Activated T-cell treated with anti-CD3 and anti-CD28 coated beads, Interleukin-2, amount 50 U/mL, for 24 hours (primary cell): ENCODE data around the gene SLC66A2.
"Not testable (repeated sequence)": the region's sequence is repeated elsewhere in the genome, so short reads cannot be mapped to it uniquely, and the experiment has no call there.

Source experiments
- DNase-seq: peaks from one replicate; pipeline ENCODE4 v3.0.0-alpha.2; 2020
- H3K27ac Mint-ChIP-seq: 2 replicates; pipeline ENCODE4 v1.8.0; 2020; ENCODE audit warnings: mild to moderate bottlenecking, mixed read lengths
- H3K27me3 Mint-ChIP-seq: 2 replicates; pipeline ENCODE4 v1.8.0; 2020; ENCODE audit warnings: mixed read lengths
- H3K36me3 Mint-ChIP-seq: 2 replicates; pipeline ENCODE4 v1.8.0; 2020; ENCODE audit warnings: low read depth, mixed read lengths
- H3K4me1 Mint-ChIP-seq: 2 replicates; pipeline ENCODE4 v1.8.0; 2020; ENCODE audit warnings: low read depth, mixed read lengths
- H3K4me3 Mint-ChIP-seq: 2 replicates; pipeline ENCODE4 v1.8.0; 2020; ENCODE audit warnings: mild to moderate bottlenecking, moderate library complexity, mixed read lengths
- H3K9me3 Mint-ChIP-seq: 2 replicates; pipeline ENCODE4 v1.8.0; 2020; ENCODE audit warnings: mixed read lengths

Gene SLC66A2

DNA sequence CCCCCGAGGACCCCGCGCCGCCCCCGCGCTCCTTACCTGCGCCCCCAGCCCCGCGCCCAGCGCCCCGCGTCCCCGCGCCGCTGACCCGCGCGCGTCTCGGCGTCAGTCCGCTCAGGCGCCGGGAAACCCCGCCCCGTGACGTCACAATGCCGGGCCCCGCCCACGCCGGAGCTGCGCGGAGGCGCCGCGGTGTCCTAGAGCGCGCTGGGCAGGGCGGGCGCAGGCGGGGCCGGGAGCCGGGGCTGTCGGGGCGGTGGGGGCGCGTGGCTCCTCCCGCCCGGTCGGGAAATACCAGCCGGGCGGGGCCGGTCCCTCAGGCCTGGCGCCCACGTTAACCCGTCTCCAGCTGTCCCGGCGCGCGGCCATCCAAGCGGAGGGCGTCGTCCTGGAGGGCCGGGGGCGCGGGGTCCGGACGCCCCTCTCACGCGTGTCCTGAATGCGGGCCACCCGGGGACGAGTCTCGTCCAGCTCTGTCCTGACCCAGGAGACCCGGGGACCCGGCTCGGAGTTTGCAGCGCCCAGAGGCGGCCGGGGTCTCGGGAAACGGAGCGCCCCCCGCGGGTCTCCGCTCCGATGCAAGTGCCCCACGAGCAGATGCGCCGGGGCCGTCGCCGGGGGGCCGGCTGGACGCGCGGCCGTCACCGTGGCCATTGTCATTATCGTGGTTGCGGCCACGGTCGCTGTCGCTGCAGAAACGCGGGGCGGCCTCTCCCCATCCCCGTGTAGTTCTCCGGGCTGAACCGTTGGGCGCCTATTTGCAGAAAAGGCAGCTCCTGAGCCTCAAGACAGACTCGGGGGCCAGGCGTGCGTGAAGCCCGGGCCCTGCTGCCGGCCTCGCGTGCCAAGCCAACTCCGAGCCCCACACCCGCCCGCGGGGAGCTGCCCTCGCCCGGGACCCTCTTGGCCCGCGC, at the start of gene SLC66A2:
SLC66A2 (minus strand) TSS at position 109 of the 911 bp plus-strand sequence. CDS start 727 bp downstream, outside the sequence.
- Mint-ChIP-seq H3K9me3 (no peaks in the 10 kb centered on the region), H3K4me3 (peak within 1 kb of the TSS; percentile 83), H3K36me3 (peaks cover 24% of the 10 kb centered on the region), H3K27me3 (no peaks in the 10 kb centered on the region), H3K4me1 (peaks cover 38% of the 10 kb centered on the region), H3K27ac (peak within 1 kb of the TSS; percentile 60)
- DNase-seq: peak; percentile 98

DNA sequence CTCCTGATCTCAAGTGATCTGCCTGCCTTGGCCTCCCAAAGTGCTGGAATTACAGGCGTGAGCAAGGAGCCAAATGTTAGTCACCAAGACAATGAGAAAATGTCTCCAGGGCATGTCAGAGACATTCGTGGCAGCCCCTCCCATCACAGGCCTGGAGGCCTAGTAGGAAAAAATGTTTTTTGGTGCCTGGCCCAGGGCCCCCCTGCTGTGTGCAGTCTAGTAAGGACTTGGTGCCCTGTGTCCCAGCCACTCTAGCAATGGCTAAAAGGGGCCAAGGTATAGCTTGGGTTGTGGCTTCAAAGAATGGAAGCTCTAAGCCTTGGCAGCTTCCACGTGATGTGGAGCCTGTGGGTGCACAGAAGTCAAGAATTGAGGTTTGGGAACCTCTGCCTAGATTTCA, 49.4 kb upstream of the SLC66A2 start:
- Mint-ChIP-seq H3K36me3 (peaks cover 14% of the 10 kb centered on the region), H3K27ac (no peak overlapping the region), H3K4me3 (no peak overlapping the region), H3K9me3 (peaks cover 17% of the 10 kb centered on the region), H3K4me1 (peaks cover 3% of the 10 kb centered on the region), H3K27me3 (no peaks in the 10 kb centered on the region)
- no peak for DNase-seq

GRCh38 chr18:79999701-80000100, 48.2 kb upstream of the SLC66A2 start:
- H3K27me3 Mint-ChIP-seq, H3K4me1 Mint-ChIP-seq, DNase-seq, H3K27ac Mint-ChIP-seq, H3K4me3 Mint-ChIP-seq: not testable (repeated sequence)
- Mint-ChIP-seq H3K36me3 (peaks cover 14% of the 10 kb centered on the region), H3K9me3 (peaks cover 17% of the 10 kb centered on the region)

DNA sequence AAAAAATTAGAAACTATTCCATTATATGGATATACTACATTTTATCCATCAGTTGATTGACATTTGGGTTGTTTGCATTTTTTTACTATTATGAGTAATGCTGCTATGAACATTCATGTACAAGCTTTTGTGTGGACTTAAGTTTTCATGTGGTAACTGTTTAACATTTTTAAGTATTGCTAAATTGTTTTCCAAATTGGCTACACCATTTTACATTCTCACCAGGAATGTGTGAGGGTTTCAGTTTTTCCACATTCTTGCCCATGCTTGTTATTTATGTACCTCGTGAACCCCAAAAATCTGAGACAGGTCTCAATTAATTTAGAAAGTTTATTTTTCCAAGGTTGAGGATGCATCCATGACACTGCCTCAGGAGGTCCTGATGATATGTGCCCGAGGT, 40.0 kb upstream of the SLC66A2 start:
- Mint-ChIP-seq H3K9me3 (no peaks in the 10 kb centered on the region), H3K27me3 (no peaks in the 10 kb centered on the region), H3K27ac (no peak overlapping the region), H3K4me1 (peaks cover 13% of the 10 kb centered on the region), H3K4me3 (no peak overlapping the region), H3K36me3 (peaks cover 18% of the 10 kb centered on the region)
- no peak for DNase-seq

GRCh38 chr18:79989195-79989497, 37.7 kb upstream of the SLC66A2 start:
- no peak for DNase-seq
- peak overlapping the region; percentile 94 for H3K4me3 Mint-ChIP-seq
- H3K9me3 Mint-ChIP-seq: no peaks in the 10 kb centered on the region
- H3K27me3 Mint-ChIP-seq: no peaks in the 10 kb centered on the region
- H3K4me1 Mint-ChIP-seq: peaks cover 34% of the 10 kb centered on the region
- H3K27ac Mint-ChIP-seq: peak overlapping the region; percentile 95
- H3K36me3 Mint-ChIP-seq: peaks cover 40% of the 10 kb centered on the region

- H3K4me1 Mint-ChIP-seq: peaks cover 39% of the 10 kb centered on the region
- peak within 1 kb of the TSS; percentile 94 for H3K4me3 Mint-ChIP-seq
These were observed 37.2 kb upstream of the SLC66A2 start, which contains the start of gene TXNL4A for GRCh38 chr18:79988451-79989194. TXNL4A (minus strand) TSS chr18:79988563; CDS start chr18:79988392, 171 bp downstream.

DNA sequence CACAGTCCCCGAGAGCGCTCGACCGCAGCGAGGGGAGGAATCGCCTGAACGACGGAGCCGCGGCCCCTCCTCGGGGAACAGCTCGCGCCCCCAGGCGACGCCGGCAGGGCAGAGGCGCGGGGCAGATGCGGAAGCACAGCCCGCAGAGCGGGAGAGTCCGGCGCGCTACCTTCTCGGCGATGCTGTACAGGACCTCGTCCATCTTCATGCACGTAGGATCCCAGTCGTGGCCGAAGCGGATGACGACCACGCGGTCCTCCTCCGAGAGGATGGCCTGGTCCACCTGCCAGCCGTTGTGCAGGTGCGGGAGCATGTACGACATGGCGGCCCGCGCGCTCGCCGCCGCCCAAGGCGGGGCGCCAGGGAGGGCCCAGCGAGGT, 36.6 kb upstream of the SLC66A2 start:
- Mint-ChIP-seq H3K9me3 (no peaks in the 10 kb centered on the region), H3K4me3 (peak overlapping the region; percentile 94), H3K36me3 (peaks cover 51% of the 10 kb centered on the region), H3K27ac (peak overlapping the region; percentile 95), H3K27me3 (no peaks in the 10 kb centered on the region), H3K4me1 (peaks cover 45% of the 10 kb centered on the region)
- no peak for DNase-seq

More at GRCh38 chr18:79988451-79989194, 37.2 kb upstream of the SLC66A2 start, which contains the start of gene TXNL4A:
- Mint-ChIP-seq H3K36me3 (peaks cover 45% of the 10 kb centered on the region), H3K27ac (peak within 1 kb of the TSS; percentile 95), H3K9me3 (no peaks in the 10 kb centered on the region), H3K27me3 (no peaks in the 10 kb centered on the region)
- peak; percentile 91 for DNase-seq

- Mint-ChIP-seq H3K9me3 (no peaks in the 10 kb centered on the region), H3K27me3 (no peaks in the 10 kb centered on the region), H3K4me3 (peak overlapping the region; percentile 94), H3K4me1 (peaks cover 50% of the 10 kb centered on the region), H3K36me3 (peaks cover 55% of the 10 kb centered on the region), H3K27ac (peak overlapping the region; percentile 95)
- no peak for DNase-seq
These were observed 36.1 kb upstream of the SLC66A2 start for GRCh38 chr18:79987566-79987965.

GRCh38 chr18:79986726-79987125, 35.3 kb upstream of the SLC66A2 start:
- no peak for DNase-seq
- peak overlapping the region; percentile 94 for H3K4me3 Mint-ChIP-seq
- peaks cover 63% of the 10 kb centered on the region for H3K36me3 Mint-ChIP-seq
- H3K9me3 Mint-ChIP-seq: no peaks in the 10 kb centered on the region
- no peaks in the 10 kb centered on the region for H3K27me3 Mint-ChIP-seq
- H3K27ac Mint-ChIP-seq: peak overlapping the region; percentile 95
- H3K4me1 Mint-ChIP-seq: peaks cover 58% of the 10 kb centered on the region

GRCh38 chr18:79985172-79985571, 33.7 kb upstream of the SLC66A2 start:
- Mint-ChIP-seq H3K4me3 (peak overlapping the region; percentile 58), H3K36me3 (peaks cover 72% of the 10 kb centered on the region), H3K27me3 (no peaks in the 10 kb centered on the region), H3K27ac (peak overlapping the region; percentile 42), H3K4me1 (peaks cover 69% of the 10 kb centered on the region), H3K9me3 (no peaks in the 10 kb centered on the region)
- no peak for DNase-seq

- Mint-ChIP-seq H3K4me3 (peak overlapping the region; percentile 58), H3K4me1 (peaks cover 78% of the 10 kb centered on the region), H3K27me3 (no peaks in the 10 kb centered on the region), H3K27ac (peak overlapping the region; percentile 72), H3K9me3 (no peaks in the 10 kb centered on the region), H3K36me3 (peaks cover 83% of the 10 kb centered on the region)
- no peak for DNase-seq
These were observed 32.3 kb upstream of the SLC66A2 start for GRCh38 chr18:79983793-79984192.

DNA sequence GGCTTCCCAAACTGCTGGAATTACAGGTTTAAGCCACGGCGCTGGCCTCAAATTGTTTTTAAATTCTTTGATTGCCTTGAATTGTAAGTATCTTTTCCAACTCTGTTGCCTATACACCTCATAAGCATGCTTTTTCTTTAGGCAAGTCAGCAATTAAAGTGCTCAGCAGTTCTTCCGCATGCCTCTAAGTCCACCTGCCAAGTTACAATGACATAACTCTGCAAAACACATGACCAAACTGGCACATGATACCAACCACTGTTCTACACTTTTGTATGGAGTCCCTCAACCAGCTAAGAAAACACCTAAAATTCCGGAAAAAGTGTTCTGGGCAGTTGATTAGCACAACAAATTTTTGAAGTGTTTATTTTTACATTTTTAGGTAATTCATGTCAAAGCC, 31.8 kb upstream of the SLC66A2 start:
- Mint-ChIP-seq H3K4me3 (no peak overlapping the region), H3K27me3 (no peaks in the 10 kb centered on the region), H3K9me3 (no peaks in the 10 kb centered on the region), H3K4me1 (peaks cover 78% of the 10 kb centered on the region), H3K27ac (peak overlapping the region; percentile 72), H3K36me3 (peaks cover 82% of the 10 kb centered on the region)
- no peak for DNase-seq

DNA sequence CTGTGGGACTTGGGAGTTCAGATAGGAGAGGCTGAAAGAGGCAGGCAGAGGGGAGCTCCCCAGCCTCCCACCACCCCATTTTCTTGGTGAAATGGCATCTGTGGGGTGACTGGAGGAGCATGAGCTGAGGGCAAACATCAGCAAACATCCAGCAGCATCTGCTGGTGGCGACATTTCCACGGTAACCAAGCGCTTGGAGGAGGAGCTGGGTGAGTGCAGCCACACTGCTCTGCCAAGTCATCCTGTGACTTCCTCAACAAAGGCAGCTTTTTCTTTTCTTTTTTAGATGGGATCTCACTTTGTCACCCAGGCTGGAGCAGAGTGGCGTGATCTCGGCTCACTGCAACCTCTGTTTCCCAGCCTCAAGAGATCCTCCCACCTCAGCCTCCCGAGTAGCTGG, 31.3 kb upstream of the SLC66A2 start:
- Mint-ChIP-seq H3K36me3 (peaks cover 85% of the 10 kb centered on the region), H3K4me1 (peaks cover 83% of the 10 kb centered on the region), H3K4me3 (no peak overlapping the region), H3K27me3 (no peaks in the 10 kb centered on the region), H3K27ac (peak overlapping the region; percentile 72), H3K9me3 (no peaks in the 10 kb centered on the region)
- DNase-seq: no peak

DNA sequence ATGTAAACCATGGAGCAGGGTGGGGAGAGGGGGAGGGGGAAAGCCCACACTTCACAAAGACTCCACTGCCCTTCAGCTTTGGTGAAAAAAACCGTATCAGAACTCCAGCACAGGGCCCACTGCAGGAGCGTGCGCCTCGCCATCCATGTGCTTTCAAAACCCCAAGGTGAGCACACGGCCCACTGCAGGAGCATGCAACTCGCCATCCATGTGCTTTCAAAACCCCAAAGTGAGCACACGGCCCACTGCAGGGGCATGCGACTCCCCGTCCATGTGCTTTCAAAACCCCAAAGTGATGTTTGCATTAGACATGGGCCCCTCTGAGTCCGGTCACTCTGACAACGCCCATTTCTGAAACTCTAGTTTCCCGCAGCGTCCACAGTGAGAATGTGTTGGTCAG, 29.1 kb upstream of the SLC66A2 start:
- no peak for DNase-seq
- Mint-ChIP-seq H3K9me3 (no peaks in the 10 kb centered on the region), H3K36me3 (peaks cover 85% of the 10 kb centered on the region), H3K4me1 (peaks cover 71% of the 10 kb centered on the region), H3K4me3 (no peak overlapping the region), H3K27ac (no peak overlapping the region), H3K27me3 (no peaks in the 10 kb centered on the region)

GRCh38 chr18:79979843-79980242, 28.4 kb upstream of the SLC66A2 start:
- no peaks in the 10 kb centered on the region for H3K27me3 Mint-ChIP-seq
- no peak overlapping the region for H3K4me3 Mint-ChIP-seq
- peaks cover 85% of the 10 kb centered on the region for H3K36me3 Mint-ChIP-seq
- DNase-seq: no peak
- peaks cover 64% of the 10 kb centered on the region for H3K4me1 Mint-ChIP-seq
- no peaks in the 10 kb centered on the region for H3K9me3 Mint-ChIP-seq
- H3K27ac Mint-ChIP-seq: peak overlapping the region; percentile 65
